Measurements from ENCODE around the gene TSSC4. TPM values are rescaled to one million over a fixed set of nuclear protein-coding genes. Genes with fewer than 3 reads are reported as not detected.

TSSC4 gene
- total RNA-seq, 1 experiment from 2014 or later, result 47.1 TPM

- Histone ChIP-seq H3K36me3 (ENCODE audit: control insufficient read depth in 1 of 2, insufficient read depth in 2 of 2, low read length in 2 of 2) (no peaks in the 10 kb centered on the region), H3K4me2 (ENCODE audit: low read length) (peak within 1 kb of the TSS; percentile 96), H3K9me2 (ENCODE audit: insufficient read depth) (no peaks in the 10 kb centered on the region), H3K4me3 (replicated peaks in 1 of 2; ENCODE audit: low read depth in 1 of 2, low read length in 2 of 2) (peak within 1 kb of the TSS; percentile 57 to 64), H3K79me2 (ENCODE audit: insufficient read depth, low read length) (no peaks in the 10 kb centered on the region), H3K9ac (ENCODE audit: low read length) (peak within 1 kb of the TSS; percentile 59), H3K4me1 (ENCODE audit: control insufficient read depth in 1 of 2, insufficient read depth in 2 of 2, low read length in 2 of 2) (peaks cover 13 to 21% of the 10 kb centered on the region in 2 experiments), H3K27me3 (ENCODE audit: insufficient read depth, low read length) (peaks cover 16% of the 10 kb centered on the region; the same call in 1 of the 2 replicates), H3K9me3 (ENCODE audit: control insufficient read depth in 1 of 2, insufficient read depth in 1 of 2, low read depth in 1 of 2, low read length in 2 of 2) (no peaks in the 10 kb centered on the region), H3K27ac (ENCODE audit: low read depth, low read length) (peak within 1 kb of the TSS; percentile 24; the same call in 1 of the 2 replicates), H4K20me1 (ENCODE audit: insufficient read depth) (no peaks in the 10 kb centered on the region), H2AFZ (ENCODE audit: low read depth, low read length, poor library complexity, severe bottlenecking) (no peak within 1 kb of the TSS)
- TF ChIP-seq YY1 (IDR thresholded peaks at IDR 0.05; ENCODE audit: extremely low read depth, insufficient replicate concordance, low read depth, low read length), result peak; percentile 18
- peak; percentile 67 for TF ChIP-seq POLR2AphosphoS5 (IDR thresholded peaks at IDR 0.05; ENCODE audit: low read depth, low read length)
- no peak for TF ChIP-seq SRF (IDR thresholded peaks at IDR 0.05; ENCODE audit: low read depth)
- TF ChIP-seq ZFX (IDR thresholded peaks at IDR 0.05), result peak; percentile 71; the same call in 1 of the 2 replicates
- RAD21 ChIA-PET (ENCODE audit: low non-redundant PET in 1 of 2, low total read pairs in 2 of 2, uncharacterized antibody in 2 of 2, unreplicated experiment in 2 of 2), result no interaction called here
- TSS peak; percentile 60 for BruUV-seq (replicated peaks)
- intact Hi-C loops (cut with micrococcal nuclease), result no loop called here
- DNase-seq (ENCODE audit: low read depth, low spot score) (peak; percentile 24), ATAC-seq (peak; percentile 93)
- POLR2A ChIA-PET, result no interaction called here
- CTCF ChIA-PET, result no interaction called here
Measured at GRCh38 chr11:2444821-2445745, 44.5 kb downstream of the TSSC4 start, which contains the start of gene KCNQ1. KCNQ1 (plus strand) TSS chr11:2445008; CDS start chr11:2445099, 91 bp downstream.

DNA sequence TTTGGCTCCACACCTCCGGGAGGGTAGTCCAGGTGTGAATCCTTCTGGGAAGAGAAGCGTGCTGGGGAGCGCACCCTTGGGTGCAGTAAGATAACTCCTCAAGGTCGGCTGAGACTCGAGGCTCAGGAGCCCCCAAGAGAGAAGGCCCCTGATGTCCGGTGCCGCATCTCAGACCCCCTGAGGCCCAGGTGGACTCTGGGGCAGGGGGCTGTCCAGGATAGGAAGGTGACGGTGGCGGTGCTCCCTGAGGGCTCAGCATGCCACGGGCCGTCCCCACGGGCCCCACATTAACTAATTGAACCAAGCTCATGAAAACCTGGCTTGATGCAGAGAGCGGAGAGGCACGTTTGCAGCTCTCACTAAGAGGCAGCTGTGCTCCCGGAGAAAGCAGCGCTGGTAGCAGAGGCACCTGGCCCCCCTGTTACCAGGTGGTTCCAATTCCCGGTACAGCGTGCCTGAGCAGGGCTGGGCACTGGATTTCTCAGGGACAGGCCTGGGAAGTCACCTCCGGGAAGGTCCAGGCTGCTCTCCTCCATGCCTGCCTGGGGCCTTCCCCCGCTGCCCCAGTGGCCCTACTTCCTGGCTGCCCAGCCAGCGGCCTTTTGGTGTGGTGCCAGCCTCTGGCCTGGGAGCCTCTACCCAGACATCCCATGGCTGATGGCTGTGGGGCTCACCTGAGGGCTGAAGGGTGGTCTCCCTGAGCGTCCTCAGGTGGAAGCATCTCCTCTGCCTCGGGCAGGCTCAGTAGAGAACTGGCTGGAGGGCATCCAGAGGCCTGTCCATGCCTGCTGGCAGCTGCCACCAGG is 45.4 kb downstream of the TSSC4 start:
- H3K27ac ChIP-seq (ENCODE audit: low read depth, low read length), result peak overlapping the region; percentile 24; the same call in 1 of the 2 replicates
- H3K4me3 ChIP-seq (replicated peaks in 1 of 2; ENCODE audit: low read depth in 1 of 2, low read length in 2 of 2), result peak overlapping the region; percentile 57 to 64
- no peaks in the 10 kb centered on the region for H4K20me1 ChIP-seq (ENCODE audit: insufficient read depth)
- intact Hi-C loops (cut with micrococcal nuclease), result no loop called here
- BruUV-seq (replicated peaks), result no TSS peak
- H3K9me3 ChIP-seq (ENCODE audit: control insufficient read depth in 1 of 2, insufficient read depth in 1 of 2, low read depth in 1 of 2, low read length in 2 of 2), result no peaks in the 10 kb centered on the region
- POLR2A ChIA-PET, result no interaction called here
- no peaks in the 10 kb centered on the region for H3K36me3 ChIP-seq (ENCODE audit: control insufficient read depth in 1 of 2, insufficient read depth in 2 of 2, low read length in 2 of 2)
- TF ChIP-seq ZFX (IDR thresholded peaks at IDR 0.05), result no peak
- TF ChIP-seq ZNF274 (IDR thresholded peaks at IDR 0.05; ENCODE audit: low read depth, low read length), result no peak
- no peak for TF ChIP-seq SP1 (IDR thresholded peaks at IDR 0.05; ENCODE audit: low read depth)
- no peak for TF ChIP-seq POLR2AphosphoS5 (IDR thresholded peaks at IDR 0.05; ENCODE audit: low read depth, low read length)
- no peak for TF ChIP-seq FOSL1 (IDR thresholded peaks at IDR 0.05; ENCODE audit: low read depth)
- TF ChIP-seq SRF (IDR thresholded peaks at IDR 0.05; ENCODE audit: low read depth), result no peak
- no peak for TF ChIP-seq ZBTB33 (IDR thresholded peaks at IDR 0.05; ENCODE audit: extremely low read depth, insufficient replicate concordance, low read length)
- DNase-seq (ENCODE audit: low read depth, low spot score) (no peak), ATAC-seq (no peak)
- peaks cover 16% of the 10 kb centered on the region; the same call in 1 of the 2 replicates for H3K27me3 ChIP-seq (ENCODE audit: insufficient read depth, low read length)
- H3K4me2 ChIP-seq (ENCODE audit: low read length), result peak overlapping the region; percentile 96
- H3K4me1 ChIP-seq (ENCODE audit: control insufficient read depth in 1 of 2, insufficient read depth in 2 of 2, low read length in 2 of 2), result peaks cover 13 to 21% of the 10 kb centered on the region in 2 experiments
- RAD21 ChIA-PET (ENCODE audit: low non-redundant PET in 1 of 2, low total read pairs in 2 of 2, uncharacterized antibody in 2 of 2, unreplicated experiment in 2 of 2), result no interaction called here
- no peak overlapping the region for H2AFZ ChIP-seq (ENCODE audit: low read depth, low read length, poor library complexity, severe bottlenecking)
- CTCF ChIA-PET, result no interaction called here
- no peaks in the 10 kb centered on the region for H3K9me2 ChIP-seq (ENCODE audit: insufficient read depth)
- peak overlapping the region; percentile 59 for H3K9ac ChIP-seq (ENCODE audit: low read length)
- no peaks in the 10 kb centered on the region for H3K79me2 ChIP-seq (ENCODE audit: insufficient read depth, low read length)

Measured in HCT116 (cell line).